GM12872 (cell line): Measurements from ENCODE around the gene BCL10.

Experiments
- CTCF ChIP-seq: IDR thresholded peaks from 3 replicates; pipeline ENCODE4 v1.5.1; 2011; ENCODE audit warnings: low read depth, mild to moderate bottlenecking, low read length, moderate library complexity; ENCODE audit not compliant: insufficient read depth

Gene BCL10

GRCh38 chr1:85283475-85284199 lies 7.2 kb upstream of the BCL10 start:
- TF ChIP-seq CTCF = no peak

- peak; percentile 33; the same call in 2 of the 3 replicates for TF ChIP-seq CTCF
These were observed 6.0 kb upstream of the BCL10 start for GRCh38 chr1:85282424-85282823.

GRCh38 chr1:85280636-85281035 lies 4.2 kb upstream of the BCL10 start:
- TF ChIP-seq CTCF = no peak

GRCh38 chr1:85279458-85280080 lies 3.1 kb upstream of the BCL10 start:
- TF ChIP-seq CTCF = no peak

- TF ChIP-seq CTCF = no peak
These were observed 2.5 kb upstream of the BCL10 start for GRCh38 chr1:85278853-85279314.

GRCh38 chr1:85277802-85278201 lies 1.4 kb upstream of the BCL10 start:
- TF ChIP-seq CTCF = no peak

- TF ChIP-seq CTCF = no peak
These were observed 677 bp upstream of the BCL10 start for GRCh38 chr1:85276978-85277639.
